MG63 (cell line): Measurements from ENCODE around the gene IFT122. TPM values are rescaled to one million over a fixed set of nuclear protein-coding genes. Genes with fewer than 3 reads are reported as not detected.
"Not testable (repeated sequence)": the region's sequence is repeated elsewhere in the genome, so short reads cannot be mapped to it uniquely, and the experiment has no call there.

ENCODE experiments used
- DNase-seq: peaks from one replicate; pipeline ENCODE4 v3.0.0-alpha.2; 2020
- H3K27me3 ChIP-seq: fragments of 250-450 bp; sonication (Bioruptor Pico); 2 replicates; pipeline ENCODE4 v1.5.1; 2020; ENCODE audit warnings: mild to moderate bottlenecking, moderate library complexity
- H3K36me3 ChIP-seq: fragments of 250-450 bp; sonication (Bioruptor Pico); 2 replicates; pipeline ENCODE4 v1.5.1; 2020; ENCODE audit warnings: mild to moderate bottlenecking, moderate library complexity
- H3K4me3 ChIP-seq: fragments of 250-450 bp; sonication (Bioruptor Pico); 2 replicates; pipeline ENCODE4 v1.5.1; 2020; ENCODE audit warnings: mild to moderate bottlenecking, moderate library complexity
- H3K9me3 ChIP-seq: fragments of 250-450 bp; sonication (Bioruptor Pico); 2 replicates; pipeline ENCODE4 v1.5.1; 2020; ENCODE audit warnings: mild to moderate bottlenecking, moderate library complexity
- total RNA-seq: library from RNA; depleted of rRNA; stranded (reverse); fragments of >200 nt; shearing (Covaris generic); gene quantifications from 2 replicates; pipeline ENCODE4 v1.2.3, GENCODE V29; 2014; ENCODE audit warnings: low replicate concordance

Gene IFT122
- total RNA-seq, 1 experiment from 2014 or later: 25.3 TPM

DNA sequence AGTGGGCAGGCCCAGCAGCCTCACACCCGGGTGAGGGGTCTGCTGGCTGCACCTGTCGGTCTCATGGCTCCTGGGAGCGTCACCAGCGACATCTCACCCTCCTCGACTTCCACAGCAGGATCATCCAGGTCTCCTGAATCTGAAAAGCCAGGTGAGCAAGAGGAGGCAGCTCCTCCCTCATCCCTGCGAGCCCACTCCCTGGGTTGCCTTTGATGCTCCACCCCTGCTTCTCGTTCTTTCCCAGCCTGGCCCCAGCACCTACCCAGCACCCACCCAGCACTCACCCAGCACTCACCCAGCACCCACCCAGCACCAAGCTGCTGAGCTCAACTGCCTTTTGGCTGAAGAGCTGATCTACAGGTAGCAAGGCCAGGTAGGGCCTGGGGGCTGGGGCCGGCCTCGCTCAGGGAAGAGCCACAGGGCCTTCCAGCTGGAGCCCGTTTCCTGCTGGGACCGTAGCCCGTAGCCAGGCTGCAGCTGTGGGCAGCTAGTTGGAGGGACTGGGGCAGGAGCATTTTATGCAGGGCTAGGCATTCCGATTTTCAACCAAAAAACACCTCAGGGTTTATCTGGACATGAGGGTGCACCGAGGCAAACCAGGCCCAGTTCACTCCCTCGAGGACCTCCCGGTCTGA lies 103.2 kb downstream of the IFT122 start, which contains the start of gene H1-8:
H1-8 (plus strand) TSS at position 20 of the 635 bp plus-strand sequence; CDS start at position 64, 44 bp downstream.
- Histone ChIP-seq H3K9me3 (no peaks in the 10 kb centered on the region), H3K27me3 (no peaks in the 10 kb centered on the region), H3K4me3 (no peak within 1 kb of the TSS), H3K36me3 (no peaks in the 10 kb centered on the region)
- no peak for DNase-seq

GRCh38 chr3:129543999-129544398 lies 104.0 kb downstream of the IFT122 start:
- Histone ChIP-seq H3K9me3 (no peaks in the 10 kb centered on the region), H3K36me3 (no peaks in the 10 kb centered on the region), H3K4me3 (no peak overlapping the region), H3K27me3 (no peaks in the 10 kb centered on the region)
- no peak for DNase-seq

- not testable (repeated sequence) for DNase-seq
Measured at GRCh38 chr3:129545951-129546350, 105.9 kb downstream of the IFT122 start.

DNA sequence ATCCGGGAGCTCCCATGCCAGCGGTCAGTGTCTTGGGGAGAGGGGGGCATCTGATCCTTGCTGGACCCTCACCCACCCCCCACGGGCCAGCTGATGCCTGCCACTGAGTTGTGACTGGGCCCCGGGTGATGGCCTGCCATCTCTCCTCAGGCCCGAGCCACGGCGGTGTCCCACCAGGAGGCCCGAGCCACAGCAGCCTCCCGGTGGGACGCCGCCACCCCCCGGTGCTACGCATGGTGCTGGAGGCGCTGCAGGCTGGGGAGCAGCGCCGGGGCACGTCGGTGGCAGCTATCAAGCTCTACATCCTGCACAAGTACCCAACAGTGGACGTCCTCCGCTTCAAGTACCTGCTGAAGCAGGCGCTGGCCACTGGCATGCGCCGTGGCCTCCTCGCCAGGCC lies 107.2 kb downstream of the IFT122 start:
- Histone ChIP-seq H3K36me3 (no peaks in the 10 kb centered on the region), H3K9me3 (no peaks in the 10 kb centered on the region), H3K4me3 (no peak overlapping the region), H3K27me3 (no peaks in the 10 kb centered on the region)
- no peak for DNase-seq

More at GRCh38 chr3:129545951-129546350, 105.9 kb downstream of the IFT122 start:
- H3K4me3 ChIP-seq, H3K27me3 ChIP-seq, H3K9me3 ChIP-seq, H3K36me3 ChIP-seq: not testable (repeated sequence)

DNA sequence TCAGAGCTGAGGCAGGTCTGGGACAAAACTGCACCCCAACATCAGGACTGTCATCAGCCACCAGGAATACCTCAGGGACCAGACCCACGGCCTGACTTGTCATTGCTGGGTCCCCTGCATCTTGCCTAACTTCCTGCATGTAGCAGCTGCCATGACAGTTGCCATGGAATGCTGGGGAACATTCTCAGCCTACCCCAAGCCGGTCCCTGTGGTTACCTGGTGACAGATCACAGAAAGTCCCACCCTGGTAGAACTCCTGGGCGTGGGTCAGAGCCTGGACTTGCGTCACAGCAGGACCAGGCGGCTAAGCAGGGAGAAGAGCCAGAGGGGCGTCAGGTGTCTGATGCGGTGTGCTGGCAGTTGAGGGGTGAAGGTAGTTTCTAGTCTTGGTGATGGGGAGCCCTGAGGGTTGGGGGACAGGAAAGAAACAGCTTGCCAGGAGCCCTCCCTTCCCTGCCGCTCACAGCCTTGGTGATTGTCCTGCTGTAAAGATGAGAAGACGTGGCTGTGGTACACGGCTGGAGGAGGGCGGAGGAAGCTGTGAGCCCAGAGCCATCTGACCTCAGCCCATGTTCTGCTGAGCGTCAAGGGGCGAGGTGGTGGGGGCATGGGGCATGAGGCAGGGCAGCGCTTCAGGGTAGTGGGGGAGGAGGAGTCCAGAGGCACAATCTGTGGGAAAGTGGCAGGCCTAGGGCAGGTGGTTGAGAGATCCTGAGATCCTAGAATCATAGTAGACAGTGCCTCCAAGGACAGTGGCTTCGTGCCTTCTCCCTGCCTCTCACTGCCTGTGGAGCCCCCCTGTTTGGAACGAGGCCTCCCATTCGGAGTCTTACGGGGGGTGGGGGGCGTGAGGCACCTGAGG lies 108.3 kb downstream of the IFT122 start:
- DNase-seq: no peak
- Histone ChIP-seq H3K4me3 (no peak overlapping the region), H3K36me3 (no peaks in the 10 kb centered on the region), H3K9me3 (no peaks in the 10 kb centered on the region), H3K27me3 (no peaks in the 10 kb centered on the region)

GRCh38 chr3:129549006-129549800 lies 109.2 kb downstream of the IFT122 start:
- Histone ChIP-seq H3K4me3 (no peak overlapping the region), H3K27me3 (no peaks in the 10 kb centered on the region), H3K9me3 (no peaks in the 10 kb centered on the region), H3K36me3 (no peaks in the 10 kb centered on the region)
- DNase-seq: no peak

DNA sequence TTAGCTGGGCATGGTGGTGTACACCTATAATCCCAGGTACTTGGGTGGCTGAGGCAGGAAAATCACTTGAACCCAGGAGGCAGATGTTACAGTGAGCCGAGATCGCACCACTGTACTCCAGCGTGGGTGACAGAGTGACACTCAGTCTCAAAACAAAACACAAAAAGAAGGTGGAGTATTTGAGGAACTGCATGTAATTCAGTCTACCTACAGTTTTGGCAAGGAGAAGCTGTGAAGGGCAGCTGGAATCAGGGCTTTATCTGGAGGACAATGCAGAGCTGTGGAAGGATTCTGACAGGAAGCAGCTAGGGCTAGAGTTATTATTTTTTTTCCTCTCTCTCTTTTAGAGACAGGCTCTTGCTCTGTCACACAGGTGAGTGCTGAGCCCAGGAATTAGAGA lies 109.8 kb downstream of the IFT122 start:
- DNase-seq: no peak
- Histone ChIP-seq H3K9me3 (no peaks in the 10 kb centered on the region), H3K27me3 (no peaks in the 10 kb centered on the region), H3K4me3 (no peak overlapping the region), H3K36me3 (no peaks in the 10 kb centered on the region)

- Histone ChIP-seq H3K27me3 (no peaks in the 10 kb centered on the region), H3K36me3 (peaks cover 3% of the 10 kb centered on the region)
- DNase-seq: no peak
Measured at GRCh38 chr3:129552287-129553050, 112.4 kb downstream of the IFT122 start.

DNA sequence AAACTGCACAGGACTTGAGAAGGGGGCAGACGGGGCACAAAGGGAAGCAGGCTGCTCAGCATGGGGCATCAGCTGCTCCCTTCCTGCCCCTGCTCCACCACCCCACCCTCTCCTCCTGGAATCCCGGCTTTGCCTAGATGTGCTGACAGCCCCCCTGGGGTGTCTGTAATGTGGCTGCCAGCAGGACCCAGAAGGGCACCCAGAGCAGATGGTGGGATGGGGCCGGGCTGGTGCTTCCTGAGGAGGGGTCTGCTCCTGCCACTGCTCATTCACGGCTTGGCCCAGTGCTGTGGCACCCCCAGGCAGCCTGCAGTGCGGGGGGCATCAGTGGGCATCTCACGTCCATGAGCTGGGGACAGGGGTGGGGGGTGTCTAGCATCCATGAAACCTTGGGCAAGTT lies 113.1 kb downstream of the IFT122 start:
- no peaks in the 10 kb centered on the region for H3K9me3 ChIP-seq
- no peaks in the 10 kb centered on the region for H3K27me3 ChIP-seq
- H3K4me3 ChIP-seq: no peak overlapping the region
- H3K36me3 ChIP-seq: peaks cover 7% of the 10 kb centered on the region
- DNase-seq: no peak

More at GRCh38 chr3:129552287-129553050, 112.4 kb downstream of the IFT122 start:
- H3K9me3 ChIP-seq: no peaks in the 10 kb centered on the region
- H3K4me3 ChIP-seq: no peak overlapping the region

DNA sequence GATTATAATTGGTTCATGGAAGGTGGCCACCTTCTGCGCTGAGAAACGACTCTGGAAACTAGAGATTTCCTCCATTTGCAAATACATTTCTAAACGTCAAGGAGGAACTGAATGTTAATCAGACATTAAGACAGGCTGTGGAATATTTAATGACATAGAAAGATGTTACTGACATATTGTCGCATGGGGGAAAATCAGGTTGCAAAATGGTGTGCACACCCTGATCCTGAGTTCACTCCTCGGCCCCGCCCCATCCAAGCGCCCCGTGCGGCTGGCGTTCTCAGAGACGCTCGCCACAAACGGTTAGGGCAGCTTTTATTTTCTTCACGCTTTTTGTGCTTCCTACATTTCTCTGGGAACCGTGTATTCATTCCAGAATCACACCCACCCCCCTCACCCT lies 113.7 kb downstream of the IFT122 start:
- H3K4me3 ChIP-seq: no peak overlapping the region
- H3K27me3 ChIP-seq: no peaks in the 10 kb centered on the region
- H3K36me3 ChIP-seq: peaks cover 11% of the 10 kb centered on the region
- H3K9me3 ChIP-seq: no peaks in the 10 kb centered on the region
- no peak for DNase-seq

DNA sequence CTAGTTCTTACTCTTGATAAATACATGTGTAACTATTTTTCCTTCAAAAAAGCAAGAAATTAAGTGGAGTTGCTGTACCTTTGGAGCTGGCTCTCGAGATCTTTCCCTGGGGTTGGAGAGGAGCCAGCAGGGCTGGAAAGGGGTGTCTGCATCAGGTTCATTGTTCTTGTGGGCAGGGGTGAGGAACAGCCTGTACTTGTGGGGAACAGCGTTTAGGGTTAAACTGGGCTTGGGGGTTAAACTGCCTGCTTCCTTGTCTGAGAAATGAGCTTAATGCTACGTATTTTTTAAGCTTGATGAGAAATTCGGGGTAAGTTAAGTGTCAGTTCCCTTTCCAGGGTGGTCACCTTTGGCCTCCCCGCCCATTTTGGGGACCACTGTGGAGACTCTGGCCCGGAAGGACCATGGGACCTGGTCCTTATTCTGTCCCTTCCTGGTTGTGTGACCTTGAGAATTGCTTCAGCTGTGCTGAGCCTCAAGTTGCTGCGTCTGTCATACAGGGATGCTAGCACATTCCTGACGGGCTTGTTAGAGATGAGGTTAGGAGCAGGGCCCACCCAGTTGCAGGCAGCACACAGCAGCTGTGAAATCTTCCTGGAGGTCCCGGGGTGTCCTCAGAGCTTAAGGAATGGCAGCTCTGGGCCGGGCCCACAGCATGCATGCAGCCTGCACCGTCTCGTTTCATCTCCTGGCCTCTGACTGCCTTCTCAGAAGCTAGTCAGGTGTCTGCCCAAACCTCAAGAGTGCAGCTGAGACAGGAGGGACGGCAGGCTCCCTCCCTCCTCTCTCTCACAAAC lies 114.5 kb downstream of the IFT122 start:
- Histone ChIP-seq H3K4me3 (no peak overlapping the region), H3K36me3 (peaks cover 15% of the 10 kb centered on the region)
- no peak for DNase-seq

GRCh38 chr3:129555153-129555550 lies 115.1 kb downstream of the IFT122 start:
- no peaks in the 10 kb centered on the region for H3K9me3 ChIP-seq
- H3K36me3 ChIP-seq: peaks cover 21% of the 10 kb centered on the region
- H3K27me3 ChIP-seq: no peaks in the 10 kb centered on the region
- no peak overlapping the region for H3K4me3 ChIP-seq
- no peak for DNase-seq

More for the DNA sequence above, 114.5 kb downstream of the IFT122 start:
- Histone ChIP-seq H3K27me3 (no peaks in the 10 kb centered on the region), H3K9me3 (no peaks in the 10 kb centered on the region)

- Histone ChIP-seq H3K27me3 (no peaks in the 10 kb centered on the region), H3K4me3 (no peak overlapping the region), H3K36me3 (peaks cover 26% of the 10 kb centered on the region), H3K9me3 (no peaks in the 10 kb centered on the region)
- no peak for DNase-seq
Measured at GRCh38 chr3:129555616-129556357, 115.8 kb downstream of the IFT122 start.

GRCh38 chr3:129556358-129556695 lies 116.3 kb downstream of the IFT122 start:
- no peak for DNase-seq
- no peaks in the 10 kb centered on the region for H3K9me3 ChIP-seq
- H3K4me3 ChIP-seq: no peak overlapping the region
- no peaks in the 10 kb centered on the region for H3K27me3 ChIP-seq
- H3K36me3 ChIP-seq: peaks cover 31% of the 10 kb centered on the region

GRCh38 chr3:129556890-129557547 lies 117.0 kb downstream of the IFT122 start:
- Histone ChIP-seq H3K36me3 (peaks cover 34% of the 10 kb centered on the region), H3K4me3 (no peak overlapping the region), H3K27me3 (no peaks in the 10 kb centered on the region), H3K9me3 (no peaks in the 10 kb centered on the region)
- DNase-seq: no peak
